GM12865 (cell line): Measurements from ENCODE around the gene BRD1.

Source experiments
- DNase-seq: peaks from one replicate; pipeline ENCODE4 v3.0.0; 2010; ENCODE audit warnings: low read depth
- H3K4me3 ChIP-seq: 2 replicates; pipeline ENCODE4 v1.5.1; 2011; ENCODE audit warnings: mild to moderate bottlenecking, low read depth, low read length, control low read depth
- TF ChIP-seq, protein P1 (sequence below): IDR thresholded peaks from 2 replicates; pipeline ENCODE4 v1.5.1; 2011; ENCODE audit warnings: low read length, control low read depth, low read depth, inconsistent platforms; ENCODE audit not compliant: insufficient read depth; ENCODE audit errors: missing control alignments

BRD1 gene

DNA sequence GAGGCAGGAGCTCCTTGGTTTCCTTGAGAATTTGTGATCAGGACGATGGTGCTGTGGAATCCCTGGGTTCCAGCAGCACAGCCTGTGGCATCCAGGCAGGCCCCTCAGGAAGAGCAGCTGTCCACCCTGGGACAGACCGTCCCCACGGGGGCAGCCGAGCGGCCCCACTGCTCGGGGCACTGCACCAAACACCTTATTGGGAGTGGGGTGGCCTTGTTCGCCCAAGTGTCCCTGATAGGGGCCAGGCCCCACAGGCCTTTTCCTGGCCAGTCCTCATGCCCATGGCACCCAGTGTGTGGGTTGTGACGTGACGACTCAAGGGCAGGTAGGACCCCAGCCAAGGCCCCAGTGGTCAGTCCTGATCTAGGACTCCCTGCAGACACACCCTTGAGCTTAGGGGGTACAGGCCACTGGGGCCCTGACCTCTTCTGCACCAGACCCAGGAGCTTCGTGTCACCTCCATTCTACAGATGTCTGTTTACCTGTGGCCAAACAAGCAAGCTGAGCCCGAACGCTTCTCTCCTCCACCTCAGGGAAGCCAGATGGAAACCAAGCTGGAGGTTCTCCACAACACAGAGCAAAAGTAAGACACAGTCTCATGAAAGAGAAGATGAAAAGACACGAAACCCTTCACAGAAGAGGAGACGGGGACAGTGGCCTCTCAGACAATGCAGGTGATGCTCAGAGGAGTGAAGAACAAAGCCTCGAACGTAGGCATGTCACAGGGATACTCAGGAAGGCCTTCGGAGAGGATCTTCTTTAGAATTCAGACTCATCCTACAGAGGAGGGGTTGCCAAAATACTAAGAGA is 1.6 kb upstream of the BRD1 start:
- no peak for DNase-seq
- H3K4me3 ChIP-seq = peak overlapping the region; percentile 26
- TF ChIP-seq, protein P1, sequence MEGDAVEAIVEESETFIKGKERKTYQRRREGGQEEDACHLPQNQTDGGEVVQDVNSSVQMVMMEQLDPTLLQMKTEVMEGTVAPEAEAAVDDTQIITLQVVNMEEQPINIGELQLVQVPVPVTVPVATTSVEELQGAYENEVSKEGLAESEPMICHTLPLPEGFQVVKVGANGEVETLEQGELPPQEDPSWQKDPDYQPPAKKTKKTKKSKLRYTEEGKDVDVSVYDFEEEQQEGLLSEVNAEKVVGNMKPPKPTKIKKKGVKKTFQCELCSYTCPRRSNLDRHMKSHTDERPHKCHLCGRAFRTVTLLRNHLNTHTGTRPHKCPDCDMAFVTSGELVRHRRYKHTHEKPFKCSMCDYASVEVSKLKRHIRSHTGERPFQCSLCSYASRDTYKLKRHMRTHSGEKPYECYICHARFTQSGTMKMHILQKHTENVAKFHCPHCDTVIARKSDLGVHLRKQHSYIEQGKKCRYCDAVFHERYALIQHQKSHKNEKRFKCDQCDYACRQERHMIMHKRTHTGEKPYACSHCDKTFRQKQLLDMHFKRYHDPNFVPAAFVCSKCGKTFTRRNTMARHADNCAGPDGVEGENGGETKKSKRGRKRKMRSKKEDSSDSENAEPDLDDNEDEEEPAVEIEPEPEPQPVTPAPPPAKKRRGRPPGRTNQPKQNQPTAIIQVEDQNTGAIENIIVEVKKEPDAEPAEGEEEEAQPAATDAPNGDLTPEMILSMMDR = no peak

DNA sequence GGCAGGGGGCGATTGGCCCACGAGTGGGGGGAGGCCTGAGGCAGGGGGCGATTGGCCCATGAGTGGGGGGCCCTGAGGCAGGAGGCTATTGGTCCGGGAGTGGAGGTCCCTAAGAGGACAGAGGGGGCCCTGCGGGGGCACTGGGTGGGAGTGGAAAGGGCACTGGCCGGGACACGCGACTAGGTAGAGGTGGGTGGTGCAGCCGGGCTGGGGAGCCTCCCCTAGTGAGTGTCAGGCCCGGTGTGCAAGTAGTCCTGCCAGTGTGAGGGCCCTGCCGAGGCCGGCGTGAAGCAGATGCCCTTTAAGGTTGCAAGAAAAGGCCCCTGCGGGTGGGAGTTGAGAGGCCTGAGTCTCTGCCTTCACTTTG is 909 bp upstream of the BRD1 start:
- DNase-seq = no peak
- H3K4me3 ChIP-seq = no peak overlapping the region
- TF ChIP-seq, protein P1 = no peak

DNA sequence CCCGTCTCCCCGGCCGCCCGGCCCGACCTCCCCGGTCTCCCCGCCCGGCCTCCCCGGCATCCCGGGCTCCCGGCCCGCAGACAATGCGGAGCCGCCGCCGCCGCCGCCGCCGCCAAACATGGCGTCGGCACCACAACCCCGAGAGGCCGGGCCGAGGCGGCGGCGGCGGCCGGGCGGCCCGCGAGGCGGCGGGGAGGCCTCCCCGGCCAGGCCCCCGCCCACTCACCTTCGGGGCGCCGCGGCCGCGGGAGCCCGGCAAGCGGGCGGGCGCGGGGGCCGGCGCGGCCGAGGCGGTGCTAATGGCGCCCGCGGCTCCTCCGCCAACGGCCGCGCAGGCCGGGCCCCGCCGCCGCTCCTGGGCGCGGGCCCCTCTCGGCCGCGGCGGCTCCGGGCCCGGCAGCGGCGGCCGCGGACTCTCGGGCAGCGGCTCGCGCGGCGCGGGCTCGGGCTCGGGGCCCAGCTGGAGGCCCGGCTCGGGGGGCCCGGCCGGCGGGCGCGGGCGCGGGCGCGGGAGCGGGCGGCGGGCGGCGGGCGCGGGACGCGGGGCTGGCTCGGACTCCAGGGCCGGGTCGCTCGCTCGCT is 311 bp downstream of the BRD1 start:
- no peak for DNase-seq
- peak overlapping the region; percentile 94 for H3K4me3 ChIP-seq
- TF ChIP-seq, protein P1 = no peak

DNA sequence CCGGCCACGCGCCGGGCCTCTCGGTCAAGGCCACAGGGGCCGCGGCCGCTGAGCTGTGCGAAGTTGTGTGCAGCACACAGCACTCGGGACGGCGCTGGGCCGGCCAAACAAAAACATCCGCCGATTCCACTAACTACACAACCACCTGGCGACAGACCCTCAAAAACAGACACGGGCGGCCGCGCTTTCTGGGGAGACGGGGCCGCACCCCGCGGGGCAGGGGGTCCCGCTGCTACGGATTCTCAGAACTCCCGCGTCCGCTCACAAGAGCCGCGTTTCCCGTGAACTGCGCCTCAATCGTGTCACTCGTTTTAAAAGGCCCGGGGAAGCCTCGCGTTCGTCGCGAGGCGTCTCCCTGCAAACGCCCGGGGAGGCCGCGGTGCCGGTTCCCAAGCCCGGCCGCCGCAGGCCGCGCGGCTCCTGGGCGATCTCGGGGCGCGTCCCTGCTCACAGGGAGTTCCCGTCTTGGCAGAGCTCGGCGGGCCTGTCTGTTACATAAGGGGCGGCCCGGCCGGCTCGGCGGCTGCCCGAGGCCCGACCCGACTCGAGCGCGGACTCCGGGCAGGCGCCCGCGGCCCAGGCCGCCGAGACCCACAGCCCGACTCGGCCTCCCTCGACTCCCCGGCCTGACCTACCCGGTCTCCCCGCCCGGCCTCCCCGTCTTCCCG is 936 bp downstream of the BRD1 start:
- DNase-seq = peak; percentile 48
- TF ChIP-seq, protein P1 = no peak
- peak overlapping the region; percentile 94 for H3K4me3 ChIP-seq

DNA sequence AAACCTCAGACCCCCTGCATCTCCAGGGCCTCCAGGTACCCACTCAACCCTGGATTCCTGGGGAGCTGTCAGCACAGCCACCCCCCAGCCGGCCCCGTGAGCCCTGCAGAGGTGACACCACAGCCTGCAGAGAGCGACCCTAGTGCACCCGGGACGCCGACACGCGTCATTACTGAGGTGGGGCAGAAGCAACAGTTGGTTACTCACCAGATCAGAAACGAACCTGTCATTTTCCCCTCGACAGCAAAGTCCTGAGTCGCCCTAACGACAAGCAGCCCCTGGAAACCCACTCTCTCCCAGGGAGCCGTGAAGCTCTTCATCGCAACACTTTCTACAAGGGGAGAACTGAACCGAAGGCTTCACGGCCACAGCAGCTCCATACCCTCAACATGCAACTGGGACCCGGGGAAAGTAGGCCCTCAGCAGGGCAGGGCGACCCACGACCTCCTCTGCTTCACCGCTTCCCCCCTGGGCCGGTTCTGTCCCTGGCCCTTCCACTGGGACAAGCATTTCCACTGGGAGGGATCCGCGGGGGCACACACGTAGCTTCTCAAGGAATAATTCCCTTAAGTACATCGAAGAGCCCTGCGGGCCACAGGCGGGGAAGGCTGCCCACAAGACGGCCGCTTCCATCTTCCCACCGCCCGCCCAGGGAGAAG is 1.6 kb downstream of the BRD1 start:
- peak; percentile 46 for DNase-seq
- TF ChIP-seq, protein P1 = no peak
- peak overlapping the region; percentile 94 for H3K4me3 ChIP-seq

DNA sequence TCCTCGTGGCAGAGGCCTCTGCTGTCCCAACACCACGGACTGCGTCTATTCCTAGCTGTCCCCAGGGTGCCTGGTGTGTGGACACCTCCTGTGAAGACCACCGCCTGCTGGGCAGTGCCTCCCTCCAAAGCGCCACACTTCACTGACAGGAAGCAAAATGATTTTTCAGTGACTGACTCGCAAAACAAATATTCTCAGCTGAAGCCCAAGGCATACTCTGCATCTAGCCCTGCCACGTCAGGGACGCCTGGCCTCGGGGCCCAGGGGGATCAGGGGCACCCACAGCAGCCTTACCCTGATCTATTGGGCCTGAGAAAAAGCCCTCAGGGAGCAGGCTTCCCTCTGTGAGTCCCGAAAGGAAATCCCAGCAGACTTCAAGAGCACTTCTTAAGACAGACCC is 2.2 kb downstream of the BRD1 start:
- no peak for DNase-seq
- H3K4me3 ChIP-seq = peak overlapping the region; percentile 94
- TF ChIP-seq, protein P1 = no peak
